Measurements from ENCODE around the gene DGKI.
"Not testable (repeated sequence)": the region's sequence is repeated elsewhere in the genome, so short reads cannot be mapped to it uniquely, and the experiment has no call there.

Gene DGKI

DNA sequence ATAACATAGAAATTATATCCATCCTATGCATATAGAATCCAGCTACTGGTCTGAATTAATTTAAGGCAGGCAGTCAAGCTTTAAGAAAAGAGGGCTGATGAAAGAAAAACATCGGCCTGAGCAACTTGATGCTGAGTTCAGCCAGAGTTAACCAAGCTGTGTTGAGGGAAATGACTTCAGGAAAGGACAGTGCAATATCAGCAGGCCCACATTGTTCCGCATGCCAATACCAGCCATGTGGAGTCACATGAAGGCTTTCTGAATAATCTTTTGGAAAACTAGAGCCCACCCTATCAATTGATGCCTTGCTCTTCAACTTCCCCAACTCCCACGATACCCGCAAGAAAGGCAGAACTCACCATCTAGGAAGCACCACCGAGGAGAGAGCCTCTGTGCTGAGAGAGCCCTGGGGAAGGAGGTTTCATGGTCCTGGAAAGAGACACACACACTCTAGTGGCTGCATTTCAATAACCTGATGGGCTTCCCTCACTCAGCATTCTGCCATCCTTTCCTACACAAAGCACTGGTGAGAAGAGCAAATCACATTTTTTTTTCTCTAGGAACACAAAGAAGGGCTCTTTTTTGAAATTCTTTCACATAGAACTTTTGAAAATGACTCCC is 377.5 kb downstream of the DGKI start:
- DNase-seq (ENCODE audit: low read depth) = no peak

DNA sequence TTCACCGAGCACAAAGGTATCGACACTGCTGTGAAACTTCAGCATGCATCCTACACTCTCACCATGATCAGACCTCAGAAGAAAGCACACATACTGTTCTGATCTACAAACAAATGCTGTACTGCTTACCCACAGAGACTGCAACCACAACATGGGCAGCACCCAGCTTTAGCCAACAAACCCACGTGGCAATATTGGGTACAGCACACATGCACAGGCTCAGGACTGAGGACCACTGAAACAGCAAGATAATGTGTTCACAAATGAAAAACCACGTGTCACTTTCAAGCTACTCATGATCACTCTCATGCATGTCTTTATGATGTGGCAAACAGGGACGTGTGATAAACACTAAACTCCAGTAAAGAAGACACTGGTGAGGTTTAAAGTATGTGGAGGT is 383.9 kb downstream of the DGKI start:
- DNase-seq (ENCODE audit: low read depth) = no peak

DNA sequence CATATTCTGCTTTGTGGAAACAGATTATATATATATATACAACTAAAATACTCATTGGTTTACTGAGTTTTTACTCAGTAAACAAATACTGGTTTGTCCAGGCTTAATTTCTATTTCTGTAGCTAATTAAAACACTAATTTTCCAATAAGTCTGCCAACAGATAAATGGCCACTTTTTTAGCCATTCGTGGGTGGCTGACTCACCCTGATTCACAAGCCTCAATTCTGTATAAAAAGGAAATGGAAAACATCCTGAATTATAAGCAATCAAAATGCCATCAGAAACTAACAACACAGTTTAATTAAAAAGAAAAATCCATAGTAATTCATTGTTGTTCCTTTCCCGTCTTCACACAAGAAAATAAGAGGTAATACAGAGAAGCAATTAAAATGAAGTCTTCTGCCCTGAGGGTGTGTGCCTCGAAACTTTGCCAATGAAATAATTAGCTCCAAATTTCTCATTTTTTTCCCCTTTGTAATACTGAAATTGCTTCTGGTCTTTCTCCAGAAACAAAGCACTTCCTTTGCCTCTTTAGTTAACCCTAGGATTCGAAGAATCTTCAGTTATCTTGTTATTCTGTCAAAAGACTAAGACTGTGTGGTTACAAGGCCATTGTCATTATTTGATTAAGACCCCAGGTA is 384.6 kb downstream of the DGKI start:
- DNase-seq (ENCODE audit: low read depth) = peak; percentile 42

DNA sequence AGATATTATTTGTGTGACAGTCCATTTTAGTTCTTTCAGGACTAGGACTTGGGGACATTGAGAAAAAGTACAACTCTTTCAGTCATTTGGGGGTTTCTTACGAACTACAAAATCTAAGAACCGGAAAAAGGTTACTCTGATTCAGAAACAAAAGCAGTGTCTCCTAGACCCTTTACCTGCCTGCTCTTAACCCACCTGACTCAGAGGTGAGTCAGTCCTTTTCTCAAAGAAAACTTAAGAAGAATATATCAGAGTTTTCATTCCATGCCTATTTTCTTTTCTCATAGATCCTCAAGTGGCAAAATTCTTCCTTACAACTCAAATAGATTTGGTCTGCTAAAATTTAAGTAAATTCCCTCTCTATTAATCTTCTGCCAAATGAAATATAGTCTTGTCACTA is 388.4 kb downstream of the DGKI start:
- no peak for DNase-seq (ENCODE audit: low read depth)

GRCh38 chr7:137454767-137455166 is 392.0 kb downstream of the DGKI start:
- peak; percentile 77 for DNase-seq (ENCODE audit: low read depth)

DNA sequence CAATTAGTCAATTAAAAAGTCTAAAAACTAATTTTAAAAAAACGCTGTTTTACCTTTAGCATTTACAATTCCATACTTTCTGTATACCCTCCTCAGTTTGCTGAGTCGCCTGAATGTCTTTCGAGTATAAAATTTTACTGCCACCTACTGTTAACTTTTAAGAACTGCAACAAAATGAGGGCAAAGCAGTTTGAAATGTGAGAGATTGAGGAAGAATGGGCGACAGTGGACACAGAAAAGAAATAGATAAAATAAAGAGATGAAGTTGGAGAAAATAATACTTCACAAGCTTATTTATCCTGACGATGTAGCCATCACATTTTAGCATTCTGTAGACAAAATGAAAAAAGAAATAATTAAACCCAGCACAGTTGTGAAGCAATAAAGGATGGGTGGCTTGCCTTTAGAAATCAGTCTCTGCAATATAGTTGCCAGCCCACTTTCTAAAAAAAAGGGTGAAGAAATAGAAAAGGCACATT is 392.5 kb downstream of the DGKI start:
- peak; percentile 30 for DNase-seq (ENCODE audit: low read depth)

GRCh38 chr7:137453356-137453755 is 393.4 kb downstream of the DGKI start:
- DNase-seq (ENCODE audit: low read depth) = no peak

DNA sequence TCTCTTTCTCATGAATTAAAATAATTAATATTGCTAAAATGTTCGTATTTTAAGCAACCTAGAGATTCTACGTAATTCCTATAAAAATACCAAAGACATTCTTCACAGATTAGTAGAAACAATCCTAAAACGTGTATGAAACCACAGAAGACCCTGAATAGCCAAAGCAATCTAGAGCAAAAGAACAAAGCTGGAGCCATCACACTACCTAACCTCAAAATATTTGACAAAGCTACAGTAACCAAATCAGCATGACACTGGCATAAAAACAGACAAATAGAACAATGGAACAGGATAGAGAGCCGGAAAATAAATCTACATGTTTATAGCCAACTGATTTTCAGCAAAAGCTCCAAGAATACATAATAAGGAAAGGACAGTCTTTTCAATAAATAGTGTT is 397.8 kb downstream of the DGKI start:
- no peak for DNase-seq (ENCODE audit: low read depth)

DNA sequence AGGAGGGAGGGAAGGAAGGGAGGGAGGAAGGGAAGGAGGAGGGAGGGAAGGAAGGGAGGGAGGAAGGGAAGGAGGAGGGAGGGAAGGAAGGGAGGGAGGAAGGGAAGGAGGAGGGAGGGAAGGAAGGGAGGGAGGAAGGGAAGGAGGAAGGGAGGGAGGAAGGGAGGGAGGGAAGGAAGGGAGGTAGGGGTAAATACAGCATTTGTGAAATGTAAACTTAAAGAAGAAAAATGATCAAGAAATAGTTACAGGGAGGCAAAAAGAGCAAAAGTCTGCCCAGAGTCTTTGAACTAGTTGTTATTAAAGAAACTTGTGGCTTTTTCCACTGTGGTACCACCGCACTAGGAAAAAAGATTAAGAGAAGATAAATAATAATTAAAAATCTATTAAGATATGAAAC is 398.2 kb downstream of the DGKI start:
- DNase-seq (ENCODE audit: low read depth) = not testable (repeated sequence)

GRCh38 chr7:137446025-137446424 is 400.7 kb downstream of the DGKI start:
- no peak for DNase-seq (ENCODE audit: low read depth)

- DNase-seq (ENCODE audit: low read depth) = no peak
Observed at GRCh38 chr7:137445268-137445667, 401.5 kb downstream of the DGKI start.

DNA sequence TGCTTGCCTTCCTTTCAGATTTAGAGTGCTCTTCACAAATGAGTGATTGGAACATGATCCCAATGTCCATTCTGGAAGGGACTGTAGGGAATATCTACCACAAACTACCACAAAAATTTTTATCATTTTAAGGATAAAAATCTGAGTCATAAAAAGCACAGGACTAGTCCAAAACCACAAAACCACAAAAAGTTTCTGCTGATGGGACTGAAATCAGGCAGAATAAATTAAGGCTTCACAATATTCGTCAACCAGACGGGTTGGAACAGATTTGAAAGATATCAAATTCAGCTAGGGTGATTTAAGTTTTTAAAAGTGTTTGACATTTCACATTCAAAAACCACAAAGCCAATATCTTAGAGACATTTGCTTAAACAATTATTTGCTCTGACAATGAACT is 403.2 kb downstream of the DGKI start:
- peak; percentile 82 for DNase-seq (ENCODE audit: low read depth)

DNA sequence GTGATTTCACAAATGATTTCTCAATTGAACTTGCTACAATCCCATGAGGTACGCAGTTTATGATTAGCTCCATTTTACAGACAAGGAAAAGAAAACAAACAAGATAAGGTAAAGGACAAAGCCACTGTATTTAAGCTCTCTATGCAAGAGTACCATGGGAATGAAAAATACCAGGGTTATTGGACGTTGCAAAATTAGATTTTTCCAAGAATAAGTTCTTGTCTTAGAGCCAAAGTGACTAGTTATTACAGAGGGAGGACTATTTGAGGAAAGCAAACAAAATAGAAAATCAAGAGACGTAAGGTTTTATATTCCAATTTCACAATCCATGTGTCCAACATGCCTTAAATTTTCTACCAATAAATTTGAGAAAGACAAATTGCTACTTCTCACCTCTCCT is 405.3 kb downstream of the DGKI start:
- DNase-seq (ENCODE audit: low read depth) = peak; percentile 31

- no peak for DNase-seq (ENCODE audit: low read depth)
Observed at GRCh38 chr7:137439829-137440825, 406.6 kb downstream of the DGKI start.

- DNase-seq (ENCODE audit: low read depth) = no peak
Observed at GRCh38 chr7:137434946-137435345, 411.8 kb downstream of the DGKI start.

DNA sequence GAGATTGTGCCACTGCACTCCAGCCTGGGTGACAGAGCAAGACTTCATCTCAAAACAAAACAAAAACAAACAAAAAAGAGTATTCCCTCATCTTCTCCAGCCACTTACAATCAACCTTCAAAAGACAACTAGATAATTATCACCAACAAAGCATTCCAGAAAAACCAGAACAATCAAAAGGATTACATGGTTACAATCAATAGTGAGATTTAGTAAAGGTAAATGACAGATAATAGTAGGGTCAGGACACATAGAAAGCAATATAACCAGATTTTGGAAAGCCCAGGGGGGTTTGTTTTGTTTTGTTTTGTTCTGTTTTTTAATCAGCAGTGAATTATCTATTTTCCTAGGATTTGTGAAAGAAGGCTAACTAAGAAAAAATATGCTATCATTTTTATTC is 412.2 kb downstream of the DGKI start:
- DNase-seq (ENCODE audit: low read depth) = no peak

DNA sequence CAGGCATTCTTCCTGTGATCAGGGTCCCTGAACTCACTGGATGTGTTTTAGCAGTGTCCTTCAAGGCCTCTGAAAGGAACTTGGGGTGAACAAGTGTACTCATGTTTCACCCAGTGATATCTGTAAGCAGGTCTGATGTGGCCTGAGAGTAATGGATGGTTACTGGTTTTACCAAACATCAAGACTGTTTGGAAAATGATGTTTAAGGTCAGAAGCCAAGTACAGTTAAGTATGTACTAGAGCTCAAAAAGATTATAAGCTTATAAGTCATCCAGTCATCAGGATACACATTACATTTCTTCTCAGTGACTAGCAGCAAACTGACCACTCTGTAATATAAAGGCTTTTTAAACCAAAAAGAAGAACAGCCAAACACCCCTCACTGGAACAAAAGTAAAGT is 423.5 kb downstream of the DGKI start:
- DNase-seq (ENCODE audit: low read depth) = peak; percentile 41

- DNase-seq (ENCODE audit: low read depth) = no peak
Observed at GRCh38 chr7:137421366-137421765, 425.4 kb downstream of the DGKI start.

DNA sequence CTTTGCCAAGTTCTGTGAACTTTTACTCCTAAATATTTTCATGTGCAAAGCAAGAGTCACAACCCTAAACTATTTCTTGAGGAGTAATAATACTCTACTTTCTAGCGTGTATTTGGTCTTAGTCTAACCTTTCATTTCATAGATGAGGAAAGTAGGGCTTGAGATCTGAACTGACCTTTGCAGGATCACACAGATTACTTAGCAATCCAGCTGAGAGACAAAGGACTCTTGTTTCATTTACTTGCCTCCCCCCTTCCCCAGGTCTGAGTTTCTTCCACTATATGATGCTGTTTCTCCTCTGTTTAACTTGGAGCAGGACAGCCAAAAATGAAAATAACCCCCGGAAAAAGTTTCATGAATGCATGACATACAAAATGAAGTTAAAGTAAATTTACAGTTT is 427.9 kb downstream of the DGKI start:
- DNase-seq (ENCODE audit: low read depth) = peak; percentile 17

GRCh38 chr7:137417464-137417863 is 429.3 kb downstream of the DGKI start:
- DNase-seq (ENCODE audit: low read depth) = peak; percentile 37

GRCh38 chr7:137413901-137414300 is 432.9 kb downstream of the DGKI start:
- DNase-seq (ENCODE audit: low read depth) = no peak

- DNase-seq (ENCODE audit: low read depth) = no peak
Observed at GRCh38 chr7:137411446-137411845, 435.3 kb downstream of the DGKI start.

GRCh38 chr7:137408126-137408525 is 438.6 kb downstream of the DGKI start:
- no peak for DNase-seq (ENCODE audit: low read depth)

Measured in stromal cell of bone marrow (primary cell).